ENCODE results near the gene DLG5. TPM values are rescaled to one million over a fixed set of nuclear protein-coding genes. Genes with fewer than 3 reads are reported as not detected.
"Not testable (repeated sequence)": the region's sequence is repeated elsewhere in the genome, so short reads cannot be mapped to it uniquely, and the experiment has no call there.

DLG5 gene
- total RNA-seq, 2 donors from 2014 or later = 1.3 to 4.6 TPM

- Mint-ChIP-seq H3K9me3 (no peaks in the 10 kb centered on the region), H3K27ac (no peak overlapping the region), H3K36me3 (no peaks in the 10 kb centered on the region)
- DNase-seq (ENCODE audit: low spot score in 2 of 2) (no peak), ATAC-seq (no peak)
These were observed 132.7 kb downstream of the DLG5 start for GRCh38 chr10:77793831-77794230.

- Mint-ChIP-seq H3K36me3 (no peaks in the 10 kb centered on the region), H3K27ac (no peak overlapping the region), H3K9me3 (no peaks in the 10 kb centered on the region)
- ATAC-seq (no peak), DNase-seq (ENCODE audit: low spot score in 2 of 2) (no peak)
These were observed 134.4 kb downstream of the DLG5 start for GRCh38 chr10:77792155-77792554.

GRCh38 chr10:77791506-77791905 is 135.0 kb downstream of the DLG5 start:
- DNase-seq (ENCODE audit: low spot score in 2 of 2) = no peak
- Mint-ChIP-seq H3K36me3 (no peaks in the 10 kb centered on the region), H3K9me3 (no peaks in the 10 kb centered on the region), H3K27ac (no peak overlapping the region)
- ATAC-seq = no peak

- DNase-seq (ENCODE audit: low spot score in 2 of 2) (no peak), ATAC-seq (no peak)
- Mint-ChIP-seq H3K27ac (no peak overlapping the region), H3K36me3 (no peaks in the 10 kb centered on the region), H3K9me3 (peaks cover 0 to 6% of the 10 kb centered on the region in 2 donors)
These were observed 136.7 kb downstream of the DLG5 start for GRCh38 chr10:77789861-77790260.

GRCh38 chr10:77789016-77789415 is 137.5 kb downstream of the DLG5 start:
- no peaks in the 10 kb centered on the region for H3K36me3 Mint-ChIP-seq
- DNase-seq (ENCODE audit: low spot score in 2 of 2) (no peak), ATAC-seq (no peak)
- H3K27ac Mint-ChIP-seq = peak overlapping the region in 1 of 2 donors; percentile 50
- peaks cover 0 to 6% of the 10 kb centered on the region in 2 donors for H3K9me3 Mint-ChIP-seq

- Mint-ChIP-seq H3K36me3 (no peaks in the 10 kb centered on the region), H3K9me3 (peaks cover 0 to 6% of the 10 kb centered on the region in 2 donors), H3K27ac (no peak overlapping the region)
- no peak for ATAC-seq
- DNase-seq (ENCODE audit: low spot score in 2 of 2) = no peak
These were observed 138.0 kb downstream of the DLG5 start for GRCh38 chr10:77788496-77789010.

GRCh38 chr10:77787440-77787839 is 139.1 kb downstream of the DLG5 start:
- peaks cover 0 to 6% of the 10 kb centered on the region in 2 donors for H3K9me3 Mint-ChIP-seq
- DNase-seq (ENCODE audit: low spot score in 2 of 2) (no peak), ATAC-seq (no peak)
- peak overlapping the region in 1 of 2 donors; percentile 36 for H3K27ac Mint-ChIP-seq
- H3K36me3 Mint-ChIP-seq = no peaks in the 10 kb centered on the region

- H3K36me3 Mint-ChIP-seq = no peaks in the 10 kb centered on the region
- peaks cover 0 to 6% of the 10 kb centered on the region in 2 donors for H3K9me3 Mint-ChIP-seq
- ATAC-seq = no peak
- DNase-seq (ENCODE audit: low spot score in 2 of 2) = no peak
- no peak overlapping the region for H3K27ac Mint-ChIP-seq
These were observed 141.7 kb downstream of the DLG5 start for GRCh38 chr10:77784856-77785255.

- DNase-seq (ENCODE audit: low spot score in 2 of 2) (no peak), ATAC-seq (no peak)
- H3K27ac Mint-ChIP-seq = no peak overlapping the region
- H3K9me3 Mint-ChIP-seq = peaks cover 0 to 10% of the 10 kb centered on the region in 2 donors
- H3K36me3 Mint-ChIP-seq = no peaks in the 10 kb centered on the region
These were observed 144.1 kb downstream of the DLG5 start for GRCh38 chr10:77782328-77783061.

GRCh38 chr10:77781451-77782327 is 144.9 kb downstream of the DLG5 start:
- DNase-seq (ENCODE audit: low spot score in 2 of 2) (no peak), ATAC-seq (no peak)
- Mint-ChIP-seq H3K9me3 (peaks cover 0 to 10% of the 10 kb centered on the region in 2 donors), H3K27ac (no peak overlapping the region), H3K36me3 (peaks cover 0 to under 1% of the 10 kb centered on the region in 2 donors)

GRCh38 chr10:77780180-77780579 is 146.4 kb downstream of the DLG5 start:
- no peak overlapping the region for H3K27ac Mint-ChIP-seq
- peaks cover 10 to 19% of the 10 kb centered on the region in 2 donors for H3K9me3 Mint-ChIP-seq
- no peak for ATAC-seq
- peaks cover 5 to 13% of the 10 kb centered on the region in 2 donors for H3K36me3 Mint-ChIP-seq
- DNase-seq (ENCODE audit: low spot score in 2 of 2) = no peak

GRCh38 chr10:77776487-77776886 is 150.1 kb downstream of the DLG5 start:
- ATAC-seq (no peak), DNase-seq (ENCODE audit: low spot score in 2 of 2) (no peak)
- Mint-ChIP-seq H3K27ac (no peak overlapping the region), H3K9me3 (peaks cover 10 to 19% of the 10 kb centered on the region in 2 donors), H3K36me3 (peaks cover 5 to 13% of the 10 kb centered on the region in 2 donors)

GRCh38 chr10:77774940-77775391 is 151.6 kb downstream of the DLG5 start:
- H3K9me3 Mint-ChIP-seq = peaks cover 10 to 19% of the 10 kb centered on the region in 2 donors
- peaks cover 5 to 13% of the 10 kb centered on the region in 2 donors for H3K36me3 Mint-ChIP-seq
- DNase-seq (ENCODE audit: low spot score in 2 of 2) = no peak
- H3K27ac Mint-ChIP-seq = no peak overlapping the region
- ATAC-seq = no peak

GRCh38 chr10:77773631-77774426 is 152.7 kb downstream of the DLG5 start:
- H3K9me3 Mint-ChIP-seq = peaks cover 10 to 19% of the 10 kb centered on the region in 2 donors
- H3K36me3 Mint-ChIP-seq = peaks cover 5 to 13% of the 10 kb centered on the region in 2 donors
- ATAC-seq (no peak), DNase-seq (ENCODE audit: low spot score in 2 of 2) (no peak)
- H3K27ac Mint-ChIP-seq = no peak overlapping the region

GRCh38 chr10:77772852-77773600 is 153.5 kb downstream of the DLG5 start:
- H3K9me3 Mint-ChIP-seq = peaks cover 10 to 19% of the 10 kb centered on the region in 2 donors
- not testable (repeated sequence) for DNase-seq (ENCODE audit: low spot score in 2 of 2); ATAC-seq; H3K27ac Mint-ChIP-seq
- H3K36me3 Mint-ChIP-seq = peaks cover 5 to 13% of the 10 kb centered on the region in 2 donors

GRCh38 chr10:77771851-77772250 is 154.7 kb downstream of the DLG5 start:
- no peak overlapping the region for H3K27ac Mint-ChIP-seq
- peaks cover 5 to 13% of the 10 kb centered on the region in 2 donors for H3K36me3 Mint-ChIP-seq
- H3K9me3 Mint-ChIP-seq = peaks cover 10 to 15% of the 10 kb centered on the region in 2 donors
- DNase-seq (ENCODE audit: low spot score in 2 of 2) (no peak), ATAC-seq (no peak)
